22Rv1 (cell line): Measurements from ENCODE around the gene RIPK3.
"Not testable (repeated sequence)": the region's sequence is repeated elsewhere in the genome, so short reads cannot be mapped to it uniquely, and the experiment has no call there.

Source experiments
- H3K27ac ChIP-seq: fragments of 450-650 bp; 2 replicates; pipeline ENCODE4 v1.5.1; 2017
- CTCF ChIP-seq: fragments of 450-650 bp; IDR thresholded peaks from 2 replicates; pipeline ENCODE4 v1.5.1; 2017; ENCODE audit warnings: mild to moderate bottlenecking
- ZFX ChIP-seq: fragments of 450-650 bp; IDR thresholded peaks from 2 replicates; pipeline ENCODE4 v1.6.1; 2017; ENCODE audit warnings: antibody characterized with exemption, borderline replicate concordance

RIPK3 gene

GRCh38 chr14:24332268-24332993 lies 7.4 kb downstream of the RIPK3 start:
- TF ChIP-seq CTCF (peak; percentile 75), ZFX (no peak)
- peak overlapping the region; percentile 73 for H3K27ac ChIP-seq

- peak overlapping the region; percentile 73 for H3K27ac ChIP-seq
- no peak for TF ChIP-seq ZFX
- TF ChIP-seq CTCF, result no peak
These were observed 8.0 kb downstream of the RIPK3 start for GRCh38 chr14:24331731-24332267.

GRCh38 chr14:24330973-24331674 lies 8.7 kb downstream of the RIPK3 start:
- no peak for TF ChIP-seq ZFX
- no peak for TF ChIP-seq CTCF
- no peak overlapping the region for H3K27ac ChIP-seq

- TF ChIP-seq ZFX (no peak), CTCF (no peak)
- no peak overlapping the region for H3K27ac ChIP-seq
These were observed 10.1 kb downstream of the RIPK3 start for GRCh38 chr14:24329736-24330135.

- H3K27ac ChIP-seq, result no peak overlapping the region
- TF ChIP-seq ZFX (no peak), CTCF (no peak)
These were observed 10.6 kb downstream of the RIPK3 start for GRCh38 chr14:24329073-24329663.

- not testable (repeated sequence) for H3K27ac ChIP-seq
- peak; percentile 75 for TF ChIP-seq CTCF
These were observed 11.9 kb downstream of the RIPK3 start for GRCh38 chr14:24327914-24328313.

- H3K27ac ChIP-seq, result no peak overlapping the region
- TF ChIP-seq CTCF (no peak), ZFX (no peak)
These were observed 12.5 kb downstream of the RIPK3 start for GRCh38 chr14:24327303-24327702.
